OCI-LY7 (cell line): Measurements from ENCODE around the gene NOL4L.

Source experiments
- CTCF ChIP-seq: fragments of 200-600 bp; sonication (generic); conservative IDR thresholded peaks from 2 replicates; pipeline ENCODE4 v1.5.1; 2014; ENCODE audit warnings: mild to moderate bottlenecking, antibody characterized with exemption, low read length, moderate library complexity, mixed read lengths
- EZH2phosphoT487 ChIP-seq: fragments of 200-600 bp; sonication (generic); IDR thresholded peaks from 2 replicates; pipeline ENCODE4 v1.6.1; 2018; ENCODE audit warnings: low read depth, borderline replicate concordance, mild to moderate bottlenecking, mixed run types, antibody characterized with exemption, low read length, moderate library complexity, mixed read lengths

- TF ChIP-seq CTCF: no peak
- no peak for TF ChIP-seq EZH2phosphoT487
Observed at GRCh38 chr20:32433311-32434021, 151.7 kb downstream of the NOL4L start.
